Measurements from ENCODE around the gene ZBTB21.
"Not testable (repeated sequence)": the region's sequence is repeated elsewhere in the genome, so short reads cannot be mapped to it uniquely, and the experiment has no call there.

Gene ZBTB21

DNA sequence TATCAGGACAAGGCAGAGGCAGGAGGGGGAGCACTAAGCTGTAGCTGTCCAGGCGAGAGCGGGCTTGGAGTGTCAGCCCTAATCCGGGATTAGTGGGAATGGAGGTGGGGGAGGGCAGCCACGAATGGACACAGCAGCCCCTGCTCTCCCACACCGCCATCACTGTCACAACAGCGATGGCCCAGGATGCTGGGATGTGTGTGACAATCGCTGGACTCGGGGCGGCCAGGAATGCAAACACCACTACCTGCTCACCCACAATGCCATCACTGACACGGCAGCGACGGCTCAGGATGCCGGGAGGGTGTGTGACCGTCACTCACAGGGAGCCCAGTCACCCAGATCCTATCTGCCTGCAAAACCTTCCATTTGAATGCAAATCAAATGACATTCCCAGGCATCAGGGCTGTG is 59.2 kb downstream of the ZBTB21 start:
- DNase-seq, result no peak

DNA sequence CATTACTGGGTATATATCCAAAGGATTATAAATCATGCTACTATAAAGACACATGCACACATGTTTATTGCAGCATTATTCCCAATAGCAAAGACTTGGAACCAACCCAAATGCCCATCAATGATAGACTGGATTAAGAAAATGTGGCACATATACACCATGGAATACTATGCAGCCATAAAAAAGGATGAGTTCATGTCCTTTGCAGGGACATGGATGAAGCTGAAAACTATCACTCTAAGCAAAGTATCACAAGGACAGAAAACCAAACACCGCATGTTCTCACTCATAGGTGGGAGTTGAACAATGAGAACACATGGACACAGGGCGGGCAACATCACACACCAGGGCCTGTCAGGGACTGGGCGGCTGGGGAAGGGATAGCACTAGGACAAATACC is 60.5 kb downstream of the ZBTB21 start:
- not testable (repeated sequence) for DNase-seq

DNA sequence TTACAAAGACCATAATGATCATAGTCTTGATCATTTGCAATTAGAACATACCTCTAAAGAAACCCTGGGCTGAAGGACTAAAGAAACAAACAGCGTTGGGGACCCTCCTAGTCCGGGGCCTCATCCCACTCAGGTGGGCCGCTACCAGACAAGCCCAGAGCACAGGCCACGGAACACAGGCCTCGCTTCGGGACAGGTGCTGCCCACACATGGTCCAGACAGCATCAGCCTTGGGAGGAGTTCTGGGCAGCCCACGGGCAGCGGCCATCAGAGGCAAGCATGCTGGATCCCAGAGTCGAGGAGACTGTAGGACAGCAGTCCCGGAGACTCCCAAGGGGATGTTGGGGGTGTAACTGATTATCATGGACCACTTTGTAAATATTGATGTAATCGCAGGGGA is 61.3 kb downstream of the ZBTB21 start:
- no peak for DNase-seq

DNA sequence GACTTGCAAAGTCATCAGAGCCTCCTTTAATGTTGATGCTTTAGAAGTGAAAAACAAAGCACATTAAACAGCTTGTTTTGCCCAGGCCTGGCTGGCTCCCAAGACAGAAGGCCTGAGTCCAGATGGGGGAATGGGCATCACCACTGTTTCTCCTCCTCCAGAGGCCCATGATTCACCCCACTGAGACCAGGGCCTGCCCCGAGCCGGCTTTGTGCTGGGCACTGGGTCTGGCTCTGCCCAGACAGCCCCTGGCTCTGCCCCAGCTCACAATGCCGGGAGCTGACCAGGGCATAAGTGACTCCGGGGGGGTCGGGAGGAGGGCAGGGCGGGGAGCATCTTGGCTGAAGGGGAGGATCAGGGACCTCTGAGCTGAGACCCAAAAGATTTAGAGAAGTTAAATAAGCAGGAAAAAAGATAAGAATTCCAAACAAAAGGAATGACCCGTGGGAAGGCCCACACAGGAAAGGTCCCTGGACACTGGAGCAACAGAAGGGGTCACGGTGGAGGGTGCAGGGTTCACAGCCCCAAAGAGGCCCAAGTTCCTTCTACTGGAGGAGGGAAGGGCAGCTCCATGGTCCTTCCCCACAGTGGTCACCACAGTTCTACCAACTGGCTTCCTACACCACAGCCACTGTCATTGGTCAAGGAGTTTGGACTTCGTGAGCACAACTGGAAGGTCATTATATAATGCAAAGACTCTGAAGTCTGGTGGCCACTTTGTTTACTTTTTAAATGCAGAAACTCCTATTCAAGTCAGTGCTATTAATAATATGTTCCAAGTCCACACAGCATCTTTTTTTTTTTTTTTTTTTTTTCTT is 61.9 kb downstream of the ZBTB21 start:
- no peak for DNase-seq

DNA sequence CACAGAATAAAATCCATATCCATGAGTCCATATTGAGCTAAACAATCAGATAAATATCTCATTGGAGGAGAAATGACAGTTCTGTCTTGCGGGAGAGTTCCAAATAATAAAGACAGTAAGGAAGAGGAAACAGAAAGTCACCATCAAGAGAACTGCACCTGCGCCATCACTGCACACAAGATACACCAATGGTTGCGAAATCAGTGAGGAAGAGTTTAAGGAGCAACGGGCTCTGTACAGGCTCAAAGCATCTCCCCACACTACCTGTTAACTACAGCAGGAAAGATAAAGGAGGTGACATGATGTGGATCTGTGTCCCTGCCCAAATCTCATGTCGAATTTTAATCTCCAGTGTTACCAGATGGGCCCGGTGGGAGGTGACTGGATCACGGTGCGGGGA is 64.2 kb downstream of the ZBTB21 start:
- no peak for DNase-seq

DNA sequence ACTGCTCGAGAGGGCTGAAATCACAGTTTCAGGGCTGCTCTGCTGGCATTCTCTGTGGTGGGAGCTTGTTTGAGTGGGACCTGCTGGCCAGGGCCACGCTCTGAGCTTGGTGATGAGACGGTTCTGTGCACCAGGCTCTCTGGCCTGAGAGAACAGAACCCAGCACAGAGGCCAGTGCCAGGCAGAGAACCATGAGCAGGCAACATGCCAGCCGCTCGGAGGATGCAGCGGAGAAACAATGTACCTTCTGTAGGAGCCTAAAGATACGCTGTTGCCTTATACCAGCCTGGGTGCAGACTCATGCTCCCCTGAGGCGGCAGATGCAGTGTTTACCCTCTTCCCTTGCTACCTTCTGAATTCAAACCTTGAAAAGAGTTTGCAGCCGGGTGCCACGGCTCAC is 66.3 kb downstream of the ZBTB21 start:
- no peak for DNase-seq

DNA sequence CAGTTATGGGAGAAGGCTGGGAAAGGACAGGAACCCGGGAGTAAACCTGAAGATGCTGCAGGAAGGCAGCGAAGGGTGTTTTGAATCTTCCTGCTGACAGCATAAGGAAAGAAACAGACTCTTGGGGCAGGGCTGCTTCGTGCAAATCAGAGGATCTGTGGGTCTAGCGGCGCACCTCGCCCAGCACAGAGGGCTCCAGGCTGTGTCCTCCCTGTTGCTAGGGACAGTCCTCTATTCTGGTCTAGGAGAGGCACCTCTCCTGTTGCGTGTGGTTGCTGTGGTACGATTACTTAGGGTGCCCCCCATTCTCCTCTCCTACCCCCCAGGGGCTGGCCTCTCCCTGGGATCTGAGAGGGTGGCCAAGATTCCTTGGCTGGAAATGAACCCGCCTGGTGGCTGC is 67.7 kb downstream of the ZBTB21 start:
- no peak for DNase-seq

DNA sequence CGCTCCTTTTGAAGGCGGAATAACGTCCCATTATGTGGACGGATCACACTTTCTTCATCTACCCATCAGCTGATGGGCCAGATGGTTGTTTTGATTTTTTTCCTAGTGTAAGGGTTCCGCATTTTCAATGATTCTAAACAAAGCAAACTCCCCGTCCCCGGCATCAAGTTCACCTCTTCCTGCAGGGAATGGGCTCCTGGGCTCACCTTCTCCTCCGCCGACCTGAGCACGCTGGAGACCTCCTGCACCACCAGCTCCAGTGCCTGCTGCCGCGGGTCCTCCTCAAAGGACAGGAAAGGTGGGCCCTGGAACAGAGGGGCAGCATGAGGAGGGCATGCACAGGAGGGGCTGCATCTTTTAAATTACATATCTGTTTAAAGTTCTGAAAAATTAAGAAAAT is 68.2 kb downstream of the ZBTB21 start:
- DNase-seq, result no peak

DNA sequence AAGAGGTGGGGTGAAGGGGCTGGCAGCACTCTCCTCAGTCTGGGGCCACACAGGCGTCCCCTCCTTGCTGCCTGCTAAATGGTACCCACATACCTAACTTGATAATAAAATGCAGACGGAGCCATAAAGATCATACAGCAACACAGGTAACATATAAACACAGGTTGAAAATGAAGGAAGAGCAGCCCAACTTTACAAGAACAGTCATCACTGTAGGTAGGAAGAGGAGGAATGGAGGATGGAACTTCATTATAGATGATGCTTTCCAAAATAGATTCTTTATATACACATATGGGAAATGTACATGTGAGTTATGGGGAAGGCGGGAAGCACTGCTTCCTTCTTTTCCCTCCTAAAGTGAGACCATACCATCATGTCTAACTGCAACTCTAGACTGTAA is 69.7 kb downstream of the ZBTB21 start:
- DNase-seq, result no peak

DNA sequence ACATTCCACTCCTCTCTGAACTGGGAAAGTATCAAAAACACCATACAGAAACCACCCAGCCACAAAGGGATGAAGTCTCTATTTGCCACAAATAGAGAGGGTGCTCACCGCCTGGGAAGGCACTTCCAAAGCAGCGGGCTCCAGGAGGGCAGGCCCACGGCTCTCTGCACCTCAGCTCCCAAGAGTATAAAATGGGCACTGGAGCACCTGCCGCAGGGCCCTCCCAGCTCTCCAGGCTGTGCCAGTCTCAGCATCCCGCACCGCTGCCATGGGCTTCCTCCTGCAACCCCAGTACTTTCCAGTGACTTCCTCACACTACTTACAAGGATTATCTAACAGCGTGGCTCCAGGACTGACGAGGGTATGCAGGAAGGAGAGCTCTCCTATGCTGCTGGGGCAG is 70.8 kb downstream of the ZBTB21 start:
- DNase-seq, result no peak

Data from NCI-H187 (cell line).